ENCODE data around the gene TNFRSF25. TPM values are rescaled to one million over a fixed set of nuclear protein-coding genes. Genes with fewer than 3 reads are reported as not detected.
"Not testable (repeated sequence)": the region's sequence is repeated elsewhere in the genome, so short reads cannot be mapped to it uniquely, and the experiment has no call there.

TNFRSF25 gene
- polyA plus RNA-seq, 1 donor = 17.4 TPM

DNA sequence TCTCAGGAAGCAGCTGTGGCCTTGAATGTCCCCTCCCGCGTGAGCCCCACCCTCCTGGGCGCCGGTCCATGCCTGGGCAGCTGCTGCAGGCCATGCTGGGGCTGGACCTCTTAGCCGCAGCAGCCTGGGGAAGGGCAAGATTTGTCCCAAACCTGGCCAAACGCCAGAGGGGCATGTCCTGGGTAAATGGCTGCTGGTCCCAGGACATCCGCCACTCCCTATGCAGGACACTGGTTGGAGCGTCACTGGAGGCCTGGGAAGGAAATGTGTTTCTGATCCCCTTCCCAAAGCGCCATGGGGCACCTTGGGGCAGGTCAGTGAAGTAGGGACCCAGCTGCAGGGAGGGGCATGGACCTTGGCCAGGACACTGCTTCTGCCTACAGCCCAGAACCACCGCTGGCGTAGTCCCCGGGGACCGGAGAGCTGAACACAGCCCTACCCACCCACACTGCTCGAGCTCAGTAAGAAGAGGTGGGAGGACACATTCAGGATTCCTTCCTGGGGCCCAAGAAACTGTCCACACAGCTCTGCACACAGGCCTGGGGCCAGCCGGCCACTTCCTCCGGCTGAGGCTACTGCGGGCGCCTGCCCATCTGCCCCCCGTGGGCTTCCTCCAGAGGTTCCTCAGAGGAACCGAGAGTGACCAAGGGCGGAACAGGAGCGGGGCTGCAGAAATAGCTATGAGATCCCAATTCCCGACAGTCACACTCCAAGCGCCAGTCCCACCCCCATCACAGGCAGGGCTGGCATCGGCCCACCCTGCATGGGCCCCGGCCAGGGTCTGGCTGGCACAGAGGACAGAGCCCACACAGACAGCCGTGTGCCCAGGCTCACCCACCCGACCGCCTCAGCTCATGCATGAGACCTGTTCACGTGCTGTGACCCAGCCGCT is 36.3 kb upstream of the TNFRSF25 start:
- DNase-seq = no peak

DNA sequence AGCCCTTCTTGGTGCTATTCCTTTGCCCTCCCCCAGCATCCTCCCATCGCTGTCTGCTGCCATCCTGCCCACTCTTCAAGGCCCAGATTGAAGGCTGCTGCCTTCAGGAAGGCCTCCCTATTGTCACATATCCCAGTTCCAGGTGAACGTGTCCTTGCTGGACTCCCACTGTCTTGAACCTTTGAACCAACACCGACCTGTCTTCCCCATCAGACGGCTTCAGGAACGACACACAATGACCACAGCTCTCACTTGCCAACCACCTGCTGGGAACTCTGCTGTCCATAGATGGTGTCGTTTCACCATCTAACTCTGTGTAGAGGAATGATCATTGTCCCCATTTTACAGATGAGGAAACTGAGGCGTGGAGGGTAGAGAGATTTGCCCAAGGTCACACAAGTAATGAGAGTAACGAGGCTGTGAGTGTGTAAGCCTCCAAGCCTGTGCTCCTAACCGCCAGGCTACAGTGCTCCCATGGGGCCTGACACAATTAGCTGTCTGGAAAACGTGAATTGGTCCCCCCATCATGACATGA is 35.4 kb upstream of the TNFRSF25 start:
- no peak for DNase-seq

DNA sequence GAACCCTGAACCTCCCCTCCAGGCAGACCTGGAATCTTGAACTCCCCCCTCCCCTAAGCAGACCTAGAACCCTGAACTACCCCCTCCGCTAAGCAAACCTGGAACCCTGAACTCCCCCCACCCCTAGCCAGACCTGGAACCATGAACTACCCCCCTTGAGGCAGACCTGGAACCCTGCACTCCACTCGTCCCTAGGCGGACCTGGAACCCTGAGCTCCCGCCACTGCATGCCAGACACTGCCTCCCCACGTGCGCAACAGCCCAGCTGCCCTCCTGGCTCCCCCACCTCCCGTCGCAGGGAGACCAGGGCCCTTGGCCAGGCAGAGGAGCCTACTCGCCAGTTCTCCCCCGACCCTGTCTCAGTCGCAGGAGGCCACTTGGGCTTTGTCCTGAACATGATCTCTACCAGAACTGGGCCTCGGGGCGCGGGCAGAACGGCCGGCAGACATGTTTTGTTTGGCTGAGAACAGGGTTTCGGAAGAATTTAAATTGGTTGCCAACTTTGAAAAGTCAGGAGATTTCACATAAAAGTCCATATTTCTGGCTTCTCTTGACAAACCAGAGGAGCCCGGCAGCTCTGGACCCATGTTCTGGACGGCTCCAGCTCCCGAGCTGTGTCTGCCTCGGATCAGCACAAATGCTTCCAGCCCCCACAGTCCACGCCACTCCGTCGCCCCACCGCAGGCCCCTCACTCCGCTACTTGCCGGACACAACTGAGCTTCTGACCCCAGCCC is 34.7 kb upstream of the TNFRSF25 start:
- no peak for DNase-seq

DNA sequence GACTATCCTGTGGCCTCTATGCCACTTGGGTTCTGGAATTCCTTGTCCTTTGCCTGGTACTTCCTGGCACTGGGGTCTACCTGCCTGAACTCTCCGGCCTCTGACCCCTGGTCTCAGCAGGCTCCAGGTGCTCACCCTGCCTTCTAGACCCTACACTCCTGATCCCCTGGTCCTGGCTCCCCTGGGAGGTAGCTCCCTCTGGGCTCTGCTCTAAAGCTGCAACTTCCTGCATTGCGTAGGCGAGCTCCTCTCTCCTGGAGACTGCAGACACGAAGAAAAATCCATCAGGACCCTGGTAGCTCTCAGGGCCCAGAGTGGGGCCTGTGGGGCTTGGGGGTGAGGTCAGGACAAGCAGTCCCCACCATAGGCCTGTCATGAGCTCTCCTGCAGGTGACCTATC is 33.3 kb upstream of the TNFRSF25 start:
- no peak for DNase-seq

DNA sequence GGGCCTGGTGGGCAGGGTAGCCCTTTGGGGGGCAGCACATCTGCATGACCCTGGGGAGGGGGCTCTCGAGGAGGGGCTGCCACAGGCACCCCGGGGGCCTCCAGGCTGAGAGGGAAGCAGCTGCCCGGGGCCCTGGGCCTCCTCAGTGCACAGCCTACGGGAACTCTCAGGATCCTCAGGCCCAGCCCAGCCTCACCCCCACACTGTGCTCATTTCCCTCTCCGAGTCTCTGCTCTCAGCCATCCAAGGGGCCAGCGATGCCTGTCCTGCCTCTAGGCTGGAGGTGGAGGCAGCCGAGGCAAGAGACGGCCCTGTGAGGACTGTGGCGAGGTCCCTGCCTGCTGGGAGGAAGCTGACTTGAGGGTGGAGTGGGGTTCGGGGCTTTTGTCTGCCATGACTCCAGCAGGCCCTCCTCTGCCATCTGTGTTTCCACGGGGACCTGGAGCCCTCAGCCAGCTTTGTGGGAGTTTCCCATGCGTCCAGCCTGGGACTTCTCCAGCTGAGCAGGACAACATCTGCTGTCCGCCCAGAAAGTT is 32.7 kb upstream of the TNFRSF25 start:
- DNase-seq = no peak

DNA sequence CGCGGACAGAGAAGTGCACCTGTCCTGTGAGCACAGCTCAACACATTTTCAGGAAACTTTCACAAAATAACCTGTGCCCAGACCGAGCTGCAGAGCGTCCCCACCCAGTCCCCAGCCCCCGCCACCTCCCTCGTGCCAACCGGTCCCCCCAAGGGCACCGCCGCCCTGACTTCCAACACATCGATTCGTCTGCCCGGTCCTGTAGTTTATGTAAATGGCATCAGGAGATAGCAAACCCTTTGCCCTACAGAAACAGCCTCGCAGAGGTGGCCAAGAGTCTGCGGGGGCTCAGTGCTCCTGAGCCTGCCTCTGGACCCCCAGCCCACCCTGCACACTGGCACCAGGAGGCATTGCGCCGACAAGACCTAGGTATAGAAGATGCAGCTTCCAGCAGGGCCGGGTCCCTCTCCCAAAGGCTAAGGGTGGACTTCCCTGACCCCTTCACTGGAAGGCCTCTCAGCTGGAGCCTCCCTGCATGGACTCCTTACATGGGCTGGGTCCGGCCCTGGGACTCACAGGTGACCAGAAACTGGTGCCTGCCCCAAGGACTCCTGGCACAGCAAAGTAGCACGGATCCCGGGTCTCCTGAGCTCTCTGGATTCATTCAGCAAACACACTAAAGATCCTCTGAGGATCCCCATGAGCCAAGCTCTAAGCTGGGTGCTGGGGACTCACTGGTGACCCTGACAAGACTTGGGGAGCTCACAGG is 32.0 kb upstream of the TNFRSF25 start:
- DNase-seq = no peak

DNA sequence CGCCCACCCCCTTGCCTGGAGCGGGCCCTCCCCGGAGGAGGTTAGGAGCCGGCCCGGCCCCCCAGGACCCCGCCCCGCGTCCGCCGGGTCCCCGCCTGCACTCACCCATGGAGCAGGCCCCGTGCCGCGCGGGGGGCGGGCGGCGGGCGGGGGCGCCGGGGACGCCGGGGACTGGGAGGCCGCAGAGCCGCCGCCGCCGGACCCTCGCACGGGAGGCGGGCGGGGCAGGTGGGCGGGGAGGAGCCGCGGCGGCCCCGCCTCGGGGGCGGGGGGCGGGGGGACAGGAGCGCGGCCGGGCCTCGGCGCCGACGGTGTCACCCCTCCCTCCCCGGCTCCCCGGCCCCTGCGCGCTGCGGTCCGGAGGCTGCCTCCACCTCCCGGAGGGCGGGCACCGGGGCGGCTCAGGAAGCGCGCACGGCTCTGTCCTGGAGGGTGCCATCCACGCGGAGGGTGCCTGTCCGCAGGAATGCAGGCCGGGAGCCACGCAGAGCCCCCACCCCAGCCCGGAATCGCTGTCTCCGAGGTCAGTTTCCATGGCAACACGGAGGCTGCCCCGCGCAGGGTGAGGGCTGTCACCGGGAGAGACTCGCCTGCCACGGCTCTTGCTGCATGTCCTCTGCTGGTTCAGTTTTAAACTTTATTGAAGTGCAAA is 31.4 kb upstream of the TNFRSF25 start:
- no peak for DNase-seq

DNA sequence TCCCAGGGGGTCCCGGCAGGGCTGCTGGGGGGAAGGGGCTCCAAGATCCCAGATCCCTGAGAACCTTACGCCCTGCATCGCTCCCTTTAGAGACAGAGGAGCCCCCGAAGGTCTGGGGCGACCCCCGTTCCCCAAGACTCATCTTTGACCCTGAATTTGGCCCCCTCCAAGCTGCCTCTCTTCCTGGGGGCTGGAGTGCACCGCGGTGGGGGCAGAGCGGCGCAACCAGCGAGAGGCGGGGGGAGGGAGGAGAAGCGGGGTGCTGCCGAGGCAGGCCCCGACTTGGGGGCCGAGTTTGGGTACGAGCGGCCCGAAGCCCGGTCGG is 30.9 kb upstream of the TNFRSF25 start:
- DNase-seq = no peak

DNA sequence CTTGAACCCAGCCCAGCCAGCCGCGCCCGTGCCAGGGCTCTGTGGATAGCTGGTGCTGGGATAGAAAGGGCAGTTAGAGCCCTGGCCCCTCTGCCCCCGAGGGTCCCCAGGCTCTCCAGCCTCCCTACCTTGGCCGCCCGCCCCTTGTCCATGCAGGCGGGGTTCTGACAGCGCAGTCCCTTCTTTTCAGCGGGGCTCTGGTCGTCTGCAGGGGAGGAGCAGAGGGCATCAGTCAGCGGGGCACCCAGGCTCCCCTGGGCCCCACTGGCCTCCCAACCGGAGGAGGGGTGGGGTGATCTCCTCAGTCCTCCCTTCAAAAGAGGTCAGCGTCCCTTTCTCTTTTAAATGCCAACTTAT is 30.4 kb upstream of the TNFRSF25 start:
- DNase-seq = no peak

DNA sequence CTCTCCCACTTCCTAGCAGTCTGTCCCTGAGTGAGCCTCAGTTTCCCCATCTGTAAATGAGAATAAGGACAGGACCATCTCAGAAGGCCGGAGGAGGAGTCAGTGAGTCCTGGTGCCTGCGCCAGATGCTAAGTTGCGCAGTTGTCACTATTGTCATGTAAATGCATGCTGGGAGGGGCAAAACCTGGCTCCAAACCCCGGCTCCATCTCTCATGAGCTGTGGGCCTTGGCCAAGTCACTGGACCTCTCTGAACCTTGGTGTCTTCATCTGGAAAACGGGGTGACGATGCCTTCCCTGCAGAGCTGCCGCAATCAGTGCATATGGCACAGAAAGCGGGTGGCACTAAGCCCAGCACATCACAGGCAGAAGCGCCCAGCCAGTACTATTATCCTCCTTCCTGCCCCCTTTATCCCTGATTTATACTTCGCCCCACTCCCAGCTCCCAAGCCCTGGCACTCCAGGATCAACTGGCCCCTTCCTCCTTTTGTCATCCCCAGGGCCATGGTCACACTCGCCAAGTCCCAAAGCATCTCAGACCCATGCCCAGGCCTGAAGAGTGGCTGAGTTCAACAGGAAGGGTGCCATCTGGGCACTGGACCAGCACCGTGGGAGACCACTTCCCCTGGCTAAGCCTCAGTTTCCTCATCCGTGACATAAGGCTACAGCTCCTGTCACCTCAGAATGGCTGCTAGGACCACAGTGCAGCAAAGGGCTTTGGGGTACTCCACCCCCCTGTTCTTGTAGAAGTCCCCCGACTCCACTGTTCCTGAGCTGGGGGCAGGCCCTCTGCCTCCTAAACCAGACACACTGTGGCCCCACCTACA is 29.8 kb upstream of the TNFRSF25 start:
- DNase-seq = no peak

DNA sequence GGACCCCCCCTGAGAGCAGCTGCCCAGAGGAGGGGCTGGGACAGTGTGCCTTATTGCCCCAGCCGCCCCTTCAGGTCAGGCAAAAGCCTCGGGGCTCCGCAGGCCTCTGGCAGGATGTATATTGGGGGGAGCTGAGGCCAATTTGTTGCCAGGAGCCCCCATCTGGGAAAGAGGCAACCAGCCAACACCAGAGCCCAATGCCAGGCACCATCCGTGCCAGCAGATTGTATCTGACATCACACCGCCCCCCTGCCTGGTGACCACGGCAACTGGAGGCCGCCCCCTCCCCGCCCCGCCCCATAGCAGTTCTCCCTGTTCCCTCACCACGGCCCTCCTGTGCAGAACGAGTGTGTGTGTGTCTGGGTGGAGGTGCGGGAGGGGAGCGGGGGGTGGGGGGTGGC is 29.1 kb upstream of the TNFRSF25 start:
- no peak for DNase-seq

DNA sequence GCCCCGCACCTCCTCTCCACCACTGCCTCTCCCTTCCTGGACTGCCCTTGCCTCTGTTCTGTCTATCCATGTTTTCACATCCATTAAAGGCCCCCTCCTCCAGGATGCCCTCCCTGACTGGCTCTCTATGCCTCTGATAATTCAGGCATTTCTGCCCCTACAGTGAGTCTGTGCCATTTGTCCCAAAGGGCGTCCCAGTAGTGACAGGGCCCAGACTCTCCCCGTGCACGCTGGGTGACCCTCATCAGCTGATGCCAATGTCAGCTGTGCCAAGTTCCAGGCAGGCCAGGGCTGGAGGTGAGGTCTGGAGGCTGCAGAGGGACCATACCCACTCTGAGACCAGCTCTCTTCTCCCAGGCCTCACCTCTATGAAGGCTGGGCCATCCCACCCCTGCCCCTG is 28.7 kb upstream of the TNFRSF25 start:
- no peak for DNase-seq

DNA sequence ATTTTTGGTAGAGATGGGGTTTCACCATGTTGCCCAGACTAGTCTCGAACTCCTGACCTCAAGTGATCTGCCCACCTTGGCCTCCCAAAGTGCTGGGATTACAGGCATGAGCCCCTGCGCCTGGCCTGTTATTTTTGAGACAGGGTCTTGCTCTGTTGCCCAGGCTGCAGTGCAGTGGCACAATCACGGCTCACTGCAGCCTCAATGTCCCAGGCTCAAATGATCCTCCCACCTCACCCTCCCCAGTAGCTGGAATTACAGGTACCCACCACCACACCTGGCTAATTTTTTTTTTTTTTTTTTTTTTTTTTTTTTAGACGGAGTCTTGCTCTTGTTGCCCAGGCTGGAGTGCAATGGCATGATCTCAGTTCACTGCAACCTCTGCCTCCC is 27.9 kb upstream of the TNFRSF25 start:
- DNase-seq = not testable (repeated sequence)

DNA sequence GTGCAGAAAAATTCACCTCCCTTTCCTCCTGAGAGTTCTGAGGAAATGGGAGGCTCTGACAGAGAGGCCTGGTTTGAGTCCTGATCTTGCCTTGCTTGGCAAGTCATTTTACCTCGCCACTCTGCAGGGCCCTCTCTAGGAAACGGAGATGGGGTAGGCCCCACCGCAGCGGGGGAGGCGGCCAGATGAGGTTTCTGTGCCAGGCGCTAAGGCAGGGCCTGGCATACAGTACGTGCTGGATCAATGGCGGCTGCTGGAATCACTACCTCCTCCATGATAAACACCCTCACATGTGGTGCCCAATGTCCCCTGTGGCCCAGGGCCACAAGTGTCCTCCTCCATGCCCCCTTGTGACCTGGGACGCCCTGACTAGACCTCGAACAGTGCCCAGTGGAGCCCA is 26.0 kb upstream of the TNFRSF25 start:
- DNase-seq = no peak

DNA sequence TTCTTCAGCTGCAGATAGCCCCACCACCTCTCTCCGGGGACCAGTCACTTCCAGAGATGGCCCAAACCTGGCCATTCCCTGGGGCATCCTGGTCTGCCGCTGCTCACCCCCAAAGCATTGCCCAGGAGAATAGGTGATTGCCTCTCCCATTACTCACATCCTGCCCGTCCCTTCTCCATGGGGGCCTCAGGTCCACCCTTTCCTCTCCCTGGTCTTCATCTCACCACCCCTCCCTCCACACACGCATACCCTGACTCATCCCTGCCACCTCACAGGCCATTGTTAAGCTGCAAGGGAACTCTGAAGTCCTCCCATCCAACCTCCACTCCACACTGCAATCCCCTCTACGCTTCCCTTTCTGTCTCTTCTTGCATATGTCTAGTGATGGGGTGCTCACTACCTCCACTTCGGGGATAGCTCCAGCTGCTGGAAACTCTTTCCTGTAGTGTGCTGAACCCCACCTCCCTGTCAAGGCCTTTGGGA is 25.5 kb upstream of the TNFRSF25 start, which contains the start of gene PLEKHG5:
Gene PLEKHG5 (minus strand): TSS at position 188 of the 483 bp plus-strand sequence. CDS start 14,096 bp downstream, outside the sequence.
- DNase-seq = no peak

DNA sequence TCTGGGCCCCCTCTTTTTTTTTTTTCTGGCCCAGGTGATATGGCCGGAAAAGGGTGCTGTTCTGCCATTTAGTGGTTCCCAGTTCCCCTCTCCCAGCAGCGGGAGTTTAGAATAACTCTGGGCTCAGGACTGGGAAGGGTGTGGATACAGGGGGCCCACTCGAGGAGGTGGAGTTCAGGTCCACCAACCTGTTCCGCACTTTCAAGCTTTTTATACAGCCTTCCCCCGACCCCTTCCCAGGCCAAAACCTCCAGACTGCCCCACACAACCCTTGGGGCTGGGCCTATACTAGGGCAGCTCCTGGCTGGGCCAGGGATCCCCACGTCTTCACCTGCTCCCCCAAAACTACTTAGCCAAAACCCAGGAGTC is 25.1 kb upstream of the TNFRSF25 start:
- DNase-seq = no peak

DNA sequence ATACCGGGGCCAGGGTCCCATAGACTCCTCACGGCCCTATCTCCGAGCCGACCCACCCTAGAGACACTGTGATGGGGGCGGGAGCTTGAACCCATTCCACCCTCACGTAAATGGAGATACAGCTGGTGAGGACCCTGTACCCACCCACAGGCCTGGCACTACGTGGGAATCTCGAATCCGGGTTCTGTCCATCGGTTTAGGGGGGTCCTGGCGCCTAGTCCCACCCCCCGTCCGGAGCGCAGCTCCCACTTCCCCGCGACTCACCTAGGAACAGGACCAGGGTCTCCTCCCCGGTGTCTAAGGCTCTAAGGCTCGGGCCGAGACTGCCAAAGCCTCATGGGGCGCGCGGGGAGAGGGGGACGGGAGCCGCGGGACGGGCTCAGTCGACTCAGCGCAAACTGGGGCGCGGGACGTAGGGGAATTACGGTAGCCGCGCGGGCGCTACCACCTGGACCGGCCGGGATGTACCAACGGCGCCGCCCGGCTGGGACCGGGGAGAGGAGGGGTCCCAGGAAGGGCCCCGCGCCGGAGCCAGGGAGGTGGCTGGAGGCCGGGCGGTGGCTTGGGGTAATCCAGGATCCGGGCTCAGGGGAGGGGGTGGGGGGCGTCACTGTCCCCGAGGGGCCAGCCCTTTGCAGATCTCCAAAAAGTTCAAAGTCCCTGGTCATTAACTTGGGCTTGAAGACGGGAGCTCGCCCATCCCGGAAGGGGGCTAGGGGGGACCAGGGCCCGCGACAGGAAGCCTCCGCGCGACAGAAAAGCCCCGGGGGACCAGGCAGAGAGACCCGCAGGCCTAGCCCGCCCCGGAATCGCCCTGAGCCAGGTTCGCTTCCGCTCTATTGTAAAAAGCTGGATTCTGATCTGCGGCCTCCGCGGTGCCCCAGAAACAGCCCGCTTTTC is 24.5 kb upstream of the TNFRSF25 start:
- peak; percentile 77 for DNase-seq

DNA sequence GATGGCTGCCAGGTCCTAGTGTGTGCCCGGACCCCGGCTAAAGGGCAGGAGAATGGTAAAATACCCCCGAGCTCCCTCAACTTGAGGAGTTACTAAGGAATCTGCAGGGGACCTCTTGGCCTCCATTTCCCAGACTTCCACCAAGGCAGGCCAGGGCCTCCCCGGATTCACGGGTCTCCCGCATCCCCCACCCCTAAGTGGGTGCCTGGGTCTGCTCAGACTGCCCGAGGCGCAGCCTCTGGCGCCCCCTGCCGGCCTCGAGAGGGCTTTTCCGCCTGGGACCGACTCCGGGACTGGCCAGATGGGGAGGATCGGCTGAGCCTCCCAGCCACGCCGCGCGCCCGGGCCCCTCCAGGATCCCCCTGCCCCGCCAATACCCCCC is 23.8 kb upstream of the TNFRSF25 start:
- no peak for DNase-seq

DNA sequence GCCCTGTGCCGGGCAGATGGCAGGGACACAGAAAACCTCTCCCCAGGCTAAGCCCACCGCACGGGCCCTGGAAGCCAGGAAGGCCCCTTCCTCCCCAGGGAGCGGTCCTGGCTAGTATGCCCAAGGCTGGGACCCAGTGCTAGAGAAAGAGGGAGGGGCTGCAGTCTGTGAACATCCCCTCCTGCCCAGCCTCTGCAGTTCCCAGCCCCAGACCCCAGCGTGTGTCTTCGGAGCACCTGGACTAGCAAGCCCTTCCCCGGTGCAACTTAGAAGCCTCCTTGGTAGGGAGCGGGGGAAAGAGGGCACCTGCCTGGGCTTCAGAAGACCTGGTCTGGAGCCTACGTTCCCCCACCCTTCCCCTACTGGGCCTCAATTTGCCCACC is 23.4 kb upstream of the TNFRSF25 start:
- no peak for DNase-seq

Data from left kidney (tissue), 2 donors.